ENCODE measurements around the gene TIGD3. TPM values are rescaled to one million over a fixed set of nuclear protein-coding genes. Genes with fewer than 3 reads are reported as not detected.

The TIGD3 gene
- total RNA-seq, 4 donors from 2014 or later: 0.34 TPM; not detected in 3

- H3K9me3 ChIP-seq: no peaks in the 10 kb centered on the region
- intact Hi-C loops (cut with DNase I): no loop called here
- TF ChIP-seq POLR2A (IDR thresholded peaks at IDR 0.05) (no peak), CTCF (IDR thresholded peaks at IDR 0.05) (no peak)
- 85% methylated on average over 18 to 22 of the region's 22 CpGs for WGBS, 2 donors
- peaks cover 19 to 20% of the 10 kb centered on the region in 2 donors for H3K36me3 ChIP-seq
- no peaks in the 10 kb centered on the region for H3K27me3 ChIP-seq
- no peak for DNase-seq
- peaks cover 17 to 27% of the 10 kb centered on the region in 2 donors for H3K4me1 ChIP-seq
- no peak overlapping the region for H3K27ac ChIP-seq
- no peak overlapping the region for H3K4me3 ChIP-seq (replicated peaks in 1 of 3)
Observed at GRCh38 chr11:65320386-65321075, 34.0 kb upstream of the TIGD3 start.

DNA sequence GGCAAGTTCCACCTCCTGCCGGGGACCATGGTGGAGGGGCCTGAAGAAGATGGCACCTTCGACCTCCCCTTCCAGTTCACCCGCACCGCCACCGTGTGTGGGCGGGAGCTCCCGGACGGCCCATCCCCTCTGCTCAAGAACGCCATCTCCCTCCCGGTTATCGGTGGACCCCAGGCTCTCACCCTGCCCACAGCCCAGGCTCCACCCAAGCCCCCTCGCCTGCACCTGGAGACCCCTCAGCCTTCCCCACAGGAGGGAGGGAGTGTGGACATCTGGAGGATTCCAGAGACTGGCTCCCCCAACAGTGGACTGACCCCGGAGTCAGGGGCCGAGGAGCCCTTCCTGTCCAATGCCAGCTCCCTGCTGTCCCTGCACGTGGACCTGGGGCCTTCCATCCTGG lies 33.5 kb upstream of the TIGD3 start:
- Histone ChIP-seq H3K4me3 (replicated peaks in 1 of 3) (no peak overlapping the region), H3K27ac (no peak overlapping the region), H3K27me3 (no peaks in the 10 kb centered on the region), H3K9me3 (no peaks in the 10 kb centered on the region), H3K4me1 (peaks cover 13 to 23% of the 10 kb centered on the region in 2 donors), H3K36me3 (peaks cover 19 to 20% of the 10 kb centered on the region in 2 donors)
- WGBS, 2 donors: 94 to 98% methylated on average over 12 of the region's 15 CpGs
- DNase-seq: no peak
- intact Hi-C loops (cut with DNase I): no loop called here
- TF ChIP-seq POLR2A (IDR thresholded peaks at IDR 0.05) (no peak), CTCF (IDR thresholded peaks at IDR 0.05) (no peak)

- Histone ChIP-seq H3K36me3 (peaks cover 19 to 20% of the 10 kb centered on the region in 2 donors), H3K27me3 (no peaks in the 10 kb centered on the region), H3K4me1 (peaks cover 8 to 14% of the 10 kb centered on the region in 2 donors), H3K27ac (peak overlapping the region in 1 of 3 donors; percentile 28), H3K9me3 (no peaks in the 10 kb centered on the region), H3K4me3 (replicated peaks in 1 of 3) (no peak overlapping the region)
- no peak for TF ChIP-seq POLR2A (IDR thresholded peaks at IDR 0.05)
- TF ChIP-seq CTCF (IDR thresholded peaks at IDR 0.05): no peak
- WGBS, 2 donors: 76 to 78% methylated on average over 11 to 13 of the region's 13 CpGs
- DNase-seq: peak in 1 of 2 donors; percentile 36
- intact Hi-C loops (cut with DNase I): no loop called here
Observed at GRCh38 chr11:65321828-65322485, 32.6 kb upstream of the TIGD3 start.

- no peak overlapping the region for H3K4me3 ChIP-seq (replicated peaks in 1 of 3)
- H3K9me3 ChIP-seq: no peaks in the 10 kb centered on the region
- no peak for DNase-seq
- no peaks in the 10 kb centered on the region for H3K27me3 ChIP-seq
- peaks cover 19 to 20% of the 10 kb centered on the region in 2 donors for H3K36me3 ChIP-seq
- peak in 1 of 2 donors; percentile 3 for TF ChIP-seq POLR2A (IDR thresholded peaks at IDR 0.05)
- no peak for TF ChIP-seq CTCF (IDR thresholded peaks at IDR 0.05)
- intact Hi-C loops (cut with DNase I): no loop called here
- no peak overlapping the region for H3K27ac ChIP-seq
- H3K4me1 ChIP-seq: peaks cover 0 to 4% of the 10 kb centered on the region in 2 donors
- 72 to 74% methylated on average over 12 of the region's 12 CpGs for WGBS, 2 donors
Observed at GRCh38 chr11:65323813-65324212, 30.7 kb upstream of the TIGD3 start.

GRCh38 chr11:65325435-65325834 lies 29.1 kb upstream of the TIGD3 start:
- intact Hi-C loops (cut with DNase I): no loop called here
- Histone ChIP-seq H3K4me3 (replicated peaks in 1 of 3) (no peak overlapping the region), H3K27me3 (no peaks in the 10 kb centered on the region), H3K9me3 (no peaks in the 10 kb centered on the region), H3K27ac (no peak overlapping the region), H3K36me3 (peaks cover 19% of the 10 kb centered on the region in 2 donors), H3K4me1 (peaks cover 4% of the 10 kb centered on the region in 2 donors)
- DNase-seq: no peak
- TF ChIP-seq POLR2A (IDR thresholded peaks at IDR 0.05): no peak
- TF ChIP-seq CTCF (IDR thresholded peaks at IDR 0.05): no peak
- 86 to 89% methylated on average over 4 of the region's 4 CpGs for WGBS, 2 donors

All from thyroid gland (tissue), 4 donors.